SK-N-SH treated with all-trans-retinoic acid at 6 μM for 48 hours (cell line): ENCODE results near the gene VDAC1.

Experiments
- ARNTL ChIP-seq: fragments of 450-650 bp; formaldehyde crosslinking; IDR thresholded peaks from 2 replicates; pipeline ENCODE4 v1.5.0; 2020; ENCODE audit warnings: low read depth, mild to moderate bottlenecking, moderate library complexity, borderline replicate concordance
- BACH2 ChIP-seq: fragments of 250-450 bp; sonication (Bioruptor Pico); IDR thresholded peaks from 2 replicates; pipeline ENCODE4 v1.9.0; 2021; ENCODE audit warnings: mild to moderate bottlenecking, borderline replicate concordance
- CREB5 ChIP-seq: fragments of 250-450 bp; sonication (Bioruptor Pico); IDR thresholded peaks from 2 replicates; pipeline ENCODE4 v1.5.1; 2020; ENCODE audit warnings: low read depth, mild to moderate bottlenecking, moderate library complexity
- GLIS3 ChIP-seq: fragments of 250-450 bp; sonication (Bioruptor Pico); IDR thresholded peaks from 2 replicates; pipeline ENCODE4 v1.5.0; 2020; ENCODE audit warnings: mild to moderate bottlenecking, moderate library complexity
- ISL1 ChIP-seq: fragments of 250-450 bp; sonication (Bioruptor Pico); IDR thresholded peaks from 2 replicates; pipeline ENCODE4 v2.1.2; 2022; ENCODE audit warnings: mild to moderate bottlenecking, moderate library complexity
- PATZ1 ChIP-seq: fragments of 250-450 bp; sonication (Bioruptor Pico); IDR thresholded peaks from 2 replicates; pipeline ENCODE4 v1.8.0; 2020; ENCODE audit warnings: mild to moderate bottlenecking, moderate library complexity, borderline replicate concordance
- PPARA ChIP-seq: fragments of 250-450 bp; sonication (Bioruptor Pico); IDR thresholded peaks from 2 replicates; pipeline ENCODE4 v1.5.0; 2020; ENCODE audit warnings: mild to moderate bottlenecking, borderline replicate concordance
- RARB ChIP-seq: fragments of 250-450 bp; sonication (Bioruptor Pico); IDR thresholded peaks from 2 replicates; pipeline ENCODE4 v1.8.0; 2021; ENCODE audit warnings: mild to moderate bottlenecking, moderate library complexity
- SNAI2 ChIP-seq: fragments of 250-450 bp; sonication (Bioruptor Pico); IDR thresholded peaks from 2 replicates; pipeline ENCODE4 v1.5.0; 2020; ENCODE audit warnings: mild to moderate bottlenecking, moderate library complexity
- TSHZ2 ChIP-seq: fragments of 250-450 bp; sonication (Bioruptor Pico); IDR thresholded peaks from 2 replicates; pipeline ENCODE4 v1.5.0; 2020; ENCODE audit warnings: mild to moderate bottlenecking, moderate library complexity
- ZFP3 ChIP-seq: fragments of 250-450 bp; sonication (Bioruptor Pico); IDR thresholded peaks from 2 replicates; pipeline ENCODE4 v1.5.0; 2020; ENCODE audit warnings: mild to moderate bottlenecking, moderate library complexity
- ZNF8 ChIP-seq: fragments of 450-650 bp; formaldehyde crosslinking; IDR thresholded peaks from 2 replicates; pipeline ENCODE4 v1.5.0; 2020; ENCODE audit warnings: mild to moderate bottlenecking, moderate library complexity

- TF ChIP-seq SNAI2 (CRISPR knock-in tag) (no peak), PPARA (CRISPR knock-in tag) (no peak), CREB5 (CRISPR knock-in tag) (no peak), TSHZ2 (CRISPR knock-in tag) (no peak), GLIS3 (no peak), ZFP3 (CRISPR knock-in tag) (no peak), ZNF8 (CRISPR knock-in tag) (no peak), ARNTL (CRISPR knock-in tag) (no peak), RARB (no peak), PATZ1 (CRISPR knock-in tag) (no peak), BACH2 (CRISPR knock-in tag) (no peak), ISL1 (CRISPR knock-in tag) (no peak)
Measured at GRCh38 chr5:133970325-133970909, 34.4 kb downstream of the VDAC1 start.
